H1 (cell line): ENCODE data around the gene ALAS1. TPM values are rescaled to one million over a fixed set of nuclear protein-coding genes. Genes with fewer than 3 reads are reported as not detected.
A peak's percentile ranks its signal among the peaks of the same experiment; 100 is the strongest.

Experiments
- ASH2L ChIP-seq: fragments of 200-600, 300-600 bp; sonication (generic); IDR thresholded peaks from one replicate; pipeline ENCODE4 v1.7.1; 2017; ENCODE audit warnings: low read length
- CBX8 ChIP-seq: fragments of 300-800, 300-1000 bp; sonication (generic); IDR thresholded peaks from 2 replicates; pipeline ENCODE4 v1.7.1; 2016; ENCODE audit warnings: low read depth, low read length, borderline replicate concordance
- CTCF ChIP-seq, 3 experiments: IDR thresholded peaks; 1 replicate in 2 of 3; 2 replicates in 1 of 3; pipeline versions ENCODE4 v1.5.1 to v1.6.1; 2011; ENCODE audit warnings: low read length in 3 of 3, mild to moderate bottlenecking in 3 of 3, inconsistent platforms in 2 of 3, low read depth in 1 of 3, moderate library complexity in 1 of 3; ENCODE audit not compliant: insufficient read depth in 1 of 3; ENCODE audit errors: control extremely low read depth in 1 of 3
- E2F6 ChIP-seq: IDR thresholded peaks from 2 replicates; pipeline ENCODE4 v1.6.1; 2012; ENCODE audit warnings: inconsistent platforms
- JUN ChIP-seq: IDR thresholded peaks from 2 replicates; pipeline ENCODE4 v1.6.1; 2011; ENCODE audit warnings: low read depth, mild to moderate bottlenecking, improper control_type of control experiment, low read length
- KDM1A ChIP-seq: fragments of 200-600, 300-600 bp; sonication (generic); IDR thresholded peaks from 2 replicates; pipeline ENCODE4 v1.7.1; 2016; ENCODE audit warnings: mild to moderate bottlenecking, low read length, borderline replicate concordance
- KDM4A ChIP-seq: IDR thresholded peaks from one replicate; pipeline ENCODE4 v1.7.1; 2012; ENCODE audit warnings: low read depth, mild to moderate bottlenecking, moderate library complexity, low read length, inconsistent platforms; ENCODE audit not compliant: severe bottlenecking
- MAX ChIP-seq: IDR thresholded peaks from 2 replicates; pipeline ENCODE4 v1.6.1; 2012; ENCODE audit warnings: inconsistent platforms
- NRF1 ChIP-seq: IDR thresholded peaks from 2 replicates; pipeline ENCODE4 v1.6.1; 2011; ENCODE audit warnings: mild to moderate bottlenecking, low read depth, low read length, improper control_type of control experiment
- POLR2A ChIP-seq, 2 experiments: IDR thresholded peaks; 1 replicate in 1 of 2; 2 replicates in 1 of 2; pipeline ENCODE4 v1.6.1; 2011; ENCODE audit warnings: low read depth in 2 of 2, low read length in 2 of 2, mild to moderate bottlenecking in 2 of 2; ENCODE audit errors: control extremely low read depth in 1 of 2
- RAD21 ChIP-seq, 2 experiments: IDR thresholded peaks in 1 of 2; conservative IDR thresholded peaks in 1 of 2; 2 replicates each; pipeline ENCODE4 v1.6.1; 2011; ENCODE audit warnings: low read depth in 2 of 2, low read length in 2 of 2, improper control_type of control experiment in 1 of 2, inconsistent platforms in 1 of 2, mild to moderate bottlenecking in 1 of 2, moderate library complexity in 1 of 2
- RNF2 ChIP-seq: fragments of 200-900, 300-1000 bp; sonication (generic); IDR thresholded peaks from 2 replicates; pipeline ENCODE4 v1.7.1; 2016; ENCODE audit warnings: borderline replicate concordance, low read depth, mild to moderate bottlenecking, antibody characterized with exemption, low read length; ENCODE audit not compliant: poor library complexity, severe bottlenecking; ENCODE audit errors: missing control alignments
- RXRA ChIP-seq: IDR thresholded peaks from 2 replicates; pipeline ENCODE4 v1.6.1; 2011; ENCODE audit warnings: low read depth, mild to moderate bottlenecking, low read length, moderate library complexity; ENCODE audit not compliant: insufficient read depth
- SP4 ChIP-seq: IDR thresholded peaks from 2 replicates; pipeline ENCODE4 v1.6.1; 2012; ENCODE audit warnings: low read length, inconsistent platforms
- TAF1 ChIP-seq: IDR thresholded peaks from 2 replicates; pipeline ENCODE4 v1.6.1; 2011; ENCODE audit warnings: mild to moderate bottlenecking, low read depth, low read length
- TBP ChIP-seq: IDR thresholded peaks from 2 replicates; pipeline ENCODE4 v1.6.1; 2011; ENCODE audit warnings: low read depth, low read length, improper control_type of control experiment
- polyA plus RNA-seq, 7 experiments: library from polyadenylated mRNA; depleted of rRNA in 3 of 7; stranded (reverse) in 5 of 7; unstranded in 2 of 7; fragments of >200 nt in 5 of 7; fragments of 200-250 nt in 2 of 7; gene quantifications; 1 replicate in 5 of 7; 2 replicates in 1 of 7; 4 replicates in 1 of 7; pipeline versions ENCODE4 v1.2.1 to v1.2.3, GENCODE V29; 2011 to 2013; ENCODE audit warnings: missing spikeins in 2 of 7, mixed read lengths in 2 of 7
- total RNA-seq: library from RNA; stranded (reverse); fragmentation: NEBNext Ultra II Directional; extraction: Animal tissue kit (Norgen Biotek cat#: 25700); gene quantifications from 2 replicates; pipeline ENCODE4 v1.2.1, GENCODE V29; 2021

The ALAS1 gene
- total and polyA plus RNA-seq, 2 of the 8 experiments (the other 6 are each of a cell fraction or from before 2014, with no cell fraction given) = 45.9 to 84.4 TPM

- TF ChIP-seq POLR2A (IDR thresholded peaks at IDR 0.05; ENCODE audit: control extremely low read depth in 1 of 2, low read depth in 2 of 2, low read length in 2 of 2) = peak in 1 of 2 experiments; percentile 85; a peak in 2 of 3 replicates
- TF ChIP-seq CBX8 = no peak
- TF ChIP-seq MAX = peak; percentile 75
- TF ChIP-seq TBP = peak; percentile 91
- peak; percentile 63 for TF ChIP-seq KDM4A
- 0 out of 2 replicates have a peak, but pooled peaks have one; percentile 23 for TF ChIP-seq JUN
- TF ChIP-seq RNF2 = no peak
- TF ChIP-seq CTCF (IDR thresholded peaks at IDR 0.05; ENCODE audit: control extremely low read depth in 1 of 3, insufficient read depth in 1 of 3, low read depth in 1 of 3, low read length in 3 of 3) = peak in 2 of 3 experiments; percentile 6 to 14; a peak in 2 of 4 replicates
- peak; percentile 79 for TF ChIP-seq E2F6
- peak; percentile 88 for TF ChIP-seq SP4
- peak; percentile 86 for TF ChIP-seq ASH2L
- TF ChIP-seq RAD21 (IDR thresholded peaks at IDR 0.05 in 1 of 2, conservative IDR thresholded peaks at IDR 0.05 in 1 of 2; ENCODE audit: low read depth in 2 of 2, low read length in 2 of 2) = peak in 1 of 2 experiments; percentile 27; a peak in 2 of 4 replicates
- TF ChIP-seq NRF1 = peak; percentile 99
- no peak for TF ChIP-seq RXRA
- peak; percentile 77; the same call in 1 of the 2 replicates for TF ChIP-seq TAF1
- no peak for TF ChIP-seq KDM1A
Measured at GRCh38 chr3:52197842-52198625, at the start of gene ALAS1 (continued).
